DOHH2 (cell line): ENCODE measurements around the gene WDR64.

Source experiments
- EZH2phosphoT487 ChIP-seq: fragments of 200-600 bp; sonication (generic); IDR thresholded peaks from 2 replicates; pipeline ENCODE4 v1.6.1; 2017; ENCODE audit warnings: borderline replicate concordance, mild to moderate bottlenecking, antibody characterized with exemption, low read length, moderate library complexity, mixed read lengths
- TF ChIP-seq, protein P1 (sequence below): fragments of 200-600 bp; sonication (generic); IDR thresholded peaks from one replicate; pipeline ENCODE4 v1.5.1; 2014; ENCODE audit warnings: antibody characterized with exemption, mild to moderate bottlenecking, low read depth, low read length; ENCODE audit not compliant: poor library complexity, severe bottlenecking

DNA sequence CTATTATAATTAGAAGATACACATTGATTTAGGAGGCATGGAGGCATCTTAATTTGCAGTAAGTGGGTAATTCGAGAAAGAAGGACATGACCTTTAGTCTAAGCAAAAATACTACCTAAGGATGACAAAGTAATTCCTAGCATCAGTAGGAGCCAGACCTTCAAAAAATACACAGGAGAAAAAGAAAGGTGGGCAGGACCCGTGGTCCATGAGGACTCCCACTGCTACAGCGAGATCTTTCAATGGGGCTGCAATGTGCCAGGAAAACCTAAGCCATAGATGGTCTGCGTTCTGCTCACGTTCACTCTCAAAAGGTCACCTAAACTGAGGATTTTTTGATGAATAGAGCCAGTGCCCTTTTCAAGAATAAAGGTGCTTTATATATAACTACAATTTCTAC, 185.3 kb downstream of the WDR64 start:
- TF ChIP-seq, protein P1, sequence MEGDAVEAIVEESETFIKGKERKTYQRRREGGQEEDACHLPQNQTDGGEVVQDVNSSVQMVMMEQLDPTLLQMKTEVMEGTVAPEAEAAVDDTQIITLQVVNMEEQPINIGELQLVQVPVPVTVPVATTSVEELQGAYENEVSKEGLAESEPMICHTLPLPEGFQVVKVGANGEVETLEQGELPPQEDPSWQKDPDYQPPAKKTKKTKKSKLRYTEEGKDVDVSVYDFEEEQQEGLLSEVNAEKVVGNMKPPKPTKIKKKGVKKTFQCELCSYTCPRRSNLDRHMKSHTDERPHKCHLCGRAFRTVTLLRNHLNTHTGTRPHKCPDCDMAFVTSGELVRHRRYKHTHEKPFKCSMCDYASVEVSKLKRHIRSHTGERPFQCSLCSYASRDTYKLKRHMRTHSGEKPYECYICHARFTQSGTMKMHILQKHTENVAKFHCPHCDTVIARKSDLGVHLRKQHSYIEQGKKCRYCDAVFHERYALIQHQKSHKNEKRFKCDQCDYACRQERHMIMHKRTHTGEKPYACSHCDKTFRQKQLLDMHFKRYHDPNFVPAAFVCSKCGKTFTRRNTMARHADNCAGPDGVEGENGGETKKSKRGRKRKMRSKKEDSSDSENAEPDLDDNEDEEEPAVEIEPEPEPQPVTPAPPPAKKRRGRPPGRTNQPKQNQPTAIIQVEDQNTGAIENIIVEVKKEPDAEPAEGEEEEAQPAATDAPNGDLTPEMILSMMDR: no peak
- no peak for TF ChIP-seq EZH2phosphoT487
